SK-N-MC (cell line): ENCODE results near the gene TMEM59L.

ENCODE experiments used
- DNase-seq: peaks from one replicate; pipeline ENCODE4 v3.0.0-alpha.2; 2011; ENCODE audit warnings: low read depth, low spot score
- H3K27ac ChIP-seq: fragments of 200-600 bp; sonication (generic); 2 replicates; pipeline ENCODE4 v1.5.1; 2016; ENCODE audit warnings: mixed run types
- H3K36me3 ChIP-seq: fragments of 200-600 bp; sonication (generic); 2 replicates; pipeline ENCODE4 v1.6.1; 2017; ENCODE audit warnings: antibody characterized with exemption, low read length, mixed read lengths; ENCODE audit not compliant: insufficient read depth
- H3K4me3 ChIP-seq: fragments of 200-600 bp; sonication (generic); 2 replicates; pipeline ENCODE4 v1.5.1; 2016
- H3K9ac ChIP-seq: fragments of 200-600 bp; sonication (generic); 2 replicates; pipeline ENCODE4 v1.8.0; 2017; ENCODE audit warnings: mixed run types, mixed read lengths; ENCODE audit not compliant: insufficient read length
- H3K9me3 ChIP-seq: fragments of 200-600 bp; sonication (generic); 2 replicates; pipeline ENCODE4 v1.6.1; 2017; ENCODE audit warnings: low read depth, mild to moderate bottlenecking, antibody characterized with exemption, low read length, moderate library complexity, mixed read lengths
- EZH2 ChIP-seq: fragments of 200-600 bp; sonication (generic); IDR thresholded peaks from one replicate; pipeline ENCODE4 v1.6.1; 2017; ENCODE audit warnings: antibody characterized with exemption
- FOXP2 ChIP-seq: optimal IDR thresholded peaks from 2 replicates; pipeline ENCODE3; 2011; ENCODE audit warnings: mild to moderate bottlenecking, moderate library complexity; ENCODE audit not compliant: insufficient read depth; ENCODE audit errors: extremely low read length, control extremely low read depth
- POLR2AphosphoS5 ChIP-seq: IDR thresholded peaks from 2 replicates; pipeline ENCODE4 v1.6.1; 2012; ENCODE audit warnings: mild to moderate bottlenecking, low read depth, low read length, borderline replicate concordance

TMEM59L gene

GRCh38 chr19:18649371-18650020 is 36.8 kb downstream of the TMEM59L start:
- no peak for TF ChIP-seq POLR2AphosphoS5
- no peak for TF ChIP-seq EZH2
- no peak for TF ChIP-seq FOXP2
- Histone ChIP-seq H3K4me3 (no peak overlapping the region), H3K27ac (no peak overlapping the region), H3K9ac (no peak overlapping the region), H3K9me3 (no peaks in the 10 kb centered on the region), H3K36me3 (no peaks in the 10 kb centered on the region)
- no peak for DNase-seq

DNA sequence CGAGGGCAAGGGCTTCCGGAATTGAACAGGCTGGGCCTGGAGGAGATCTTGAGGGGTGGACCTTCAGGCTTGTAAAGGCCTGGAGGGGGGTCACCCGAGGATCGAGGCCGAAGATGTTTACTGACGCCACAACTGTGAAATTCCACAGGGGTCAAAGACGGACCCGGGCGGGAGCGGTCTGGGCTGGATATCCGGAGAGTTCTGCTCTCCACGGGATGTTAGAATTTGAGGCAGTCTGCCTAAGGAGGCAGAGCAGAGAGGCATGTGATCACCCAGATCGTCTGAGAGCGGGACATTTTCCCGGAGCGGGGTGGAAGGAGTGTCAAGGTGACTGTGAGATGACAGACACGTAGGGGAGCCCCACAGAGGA is 37.3 kb downstream of the TMEM59L start:
- Histone ChIP-seq H3K27ac (no peak overlapping the region), H3K9me3 (no peaks in the 10 kb centered on the region), H3K4me3 (no peak overlapping the region), H3K36me3 (no peaks in the 10 kb centered on the region), H3K9ac (no peak overlapping the region)
- no peak for TF ChIP-seq FOXP2
- no peak for TF ChIP-seq EZH2
- TF ChIP-seq POLR2AphosphoS5, result no peak
- DNase-seq, result no peak

DNA sequence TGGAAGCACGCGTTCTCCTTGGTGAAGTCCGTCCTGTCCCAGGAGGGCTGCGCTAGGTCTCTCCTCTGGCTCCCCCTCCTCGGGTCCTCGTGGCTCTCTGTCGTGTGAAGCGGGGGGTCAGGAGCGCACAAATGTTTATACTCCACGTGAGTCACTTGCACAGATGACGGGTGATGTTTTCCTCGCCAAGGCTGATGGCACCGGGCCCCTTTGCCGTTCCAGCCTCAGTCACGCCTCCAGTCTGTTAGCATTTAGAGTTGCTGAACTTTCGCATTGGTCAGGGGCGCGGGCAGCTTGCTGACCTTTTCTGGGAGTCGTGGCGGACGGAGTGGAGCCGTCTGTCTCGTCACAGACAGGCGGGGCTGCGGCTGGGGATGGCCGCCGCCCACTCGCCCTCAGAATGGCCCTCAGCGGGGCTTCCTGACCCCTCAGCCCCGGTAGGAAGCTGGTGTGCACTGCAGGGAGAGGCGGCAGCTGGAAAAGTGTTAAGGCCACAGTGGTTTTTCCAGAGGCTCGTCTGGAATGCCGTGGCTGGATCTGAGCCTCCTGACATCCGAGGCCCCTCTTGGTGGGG is 37.9 kb downstream of the TMEM59L start:
- no peaks in the 10 kb centered on the region for H3K36me3 ChIP-seq
- no peak overlapping the region for H3K27ac ChIP-seq
- DNase-seq, result no peak
- TF ChIP-seq EZH2 (no peak), FOXP2 (no peak), POLR2AphosphoS5 (no peak)
- no peak overlapping the region for H3K4me3 ChIP-seq
- H3K9ac ChIP-seq, result no peak overlapping the region
- H3K9me3 ChIP-seq, result no peaks in the 10 kb centered on the region

DNA sequence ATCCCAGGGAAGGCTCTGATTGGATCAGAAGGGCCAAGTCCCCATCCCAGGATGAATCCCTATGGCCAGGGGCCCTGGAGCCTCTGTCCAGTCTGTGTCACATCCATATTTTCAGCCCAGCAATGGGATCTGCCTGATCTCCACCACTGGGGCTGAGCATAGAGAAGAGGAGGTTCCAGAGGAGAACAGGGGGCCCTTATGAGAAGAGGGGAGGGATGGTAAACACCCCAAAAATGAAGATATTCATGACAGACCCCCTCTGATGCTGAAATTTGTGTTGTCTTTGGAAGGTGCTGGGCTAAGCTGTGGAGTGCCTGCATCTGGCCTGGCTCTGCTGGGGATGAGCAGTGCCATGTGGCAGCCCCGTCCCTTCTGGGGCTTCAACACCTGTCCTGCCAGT is 38.6 kb downstream of the TMEM59L start:
- DNase-seq, result no peak
- TF ChIP-seq POLR2AphosphoS5 (no peak), FOXP2 (no peak), EZH2 (no peak)
- Histone ChIP-seq H3K9ac (no peak overlapping the region), H3K36me3 (no peaks in the 10 kb centered on the region), H3K4me3 (no peak overlapping the region), H3K9me3 (no peaks in the 10 kb centered on the region), H3K27ac (no peak overlapping the region)

DNA sequence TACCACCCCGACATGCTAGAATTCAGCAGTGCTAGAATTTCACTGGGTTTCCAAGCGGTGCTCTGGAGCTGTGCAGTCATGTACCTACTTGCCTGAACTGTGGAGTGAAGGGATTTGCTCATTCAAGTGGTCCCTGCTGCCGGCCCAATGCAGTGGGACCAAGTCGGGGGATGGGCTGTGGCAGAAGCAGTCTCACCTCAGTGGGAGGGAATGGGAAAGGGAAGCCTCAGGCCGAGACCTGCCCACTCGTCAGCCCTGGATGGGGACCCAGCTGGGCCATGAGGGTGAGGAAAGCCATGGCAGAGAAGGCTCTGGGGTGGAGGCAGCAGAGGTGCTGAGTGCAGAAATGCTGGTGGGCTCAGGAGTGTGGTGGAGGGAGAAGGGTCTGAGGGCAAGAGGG is 39.1 kb downstream of the TMEM59L start:
- no peak for DNase-seq
- Histone ChIP-seq H3K36me3 (no peaks in the 10 kb centered on the region), H3K9ac (no peak overlapping the region), H3K9me3 (no peaks in the 10 kb centered on the region), H3K4me3 (no peak overlapping the region), H3K27ac (no peak overlapping the region)
- TF ChIP-seq EZH2 (no peak), POLR2AphosphoS5 (no peak), FOXP2 (no peak)

DNA sequence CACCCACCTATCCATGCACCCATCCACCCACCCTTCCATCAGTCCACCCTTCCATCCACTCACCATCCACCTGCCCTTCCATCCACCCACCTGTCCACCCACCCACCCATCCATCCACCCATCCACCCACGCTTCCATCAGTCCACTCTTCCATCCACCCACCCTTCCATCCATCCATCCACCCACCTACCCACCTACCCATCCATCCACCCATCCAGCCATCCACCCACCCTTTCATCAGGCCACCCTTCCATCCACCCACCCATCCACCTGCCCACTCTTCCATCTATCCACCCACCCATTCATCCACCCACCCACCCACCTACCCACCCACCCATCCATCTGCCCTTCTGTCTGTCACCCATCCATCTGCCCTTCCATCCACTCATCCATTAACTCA is 41.2 kb downstream of the TMEM59L start:
- Histone ChIP-seq H3K9me3 (no peaks in the 10 kb centered on the region), H3K27ac (no peak overlapping the region), H3K9ac (no peak overlapping the region), H3K36me3 (no peaks in the 10 kb centered on the region), H3K4me3 (no peak overlapping the region)
- no peak for TF ChIP-seq FOXP2
- TF ChIP-seq POLR2AphosphoS5, result no peak
- no peak for TF ChIP-seq EZH2
- no peak for DNase-seq

DNA sequence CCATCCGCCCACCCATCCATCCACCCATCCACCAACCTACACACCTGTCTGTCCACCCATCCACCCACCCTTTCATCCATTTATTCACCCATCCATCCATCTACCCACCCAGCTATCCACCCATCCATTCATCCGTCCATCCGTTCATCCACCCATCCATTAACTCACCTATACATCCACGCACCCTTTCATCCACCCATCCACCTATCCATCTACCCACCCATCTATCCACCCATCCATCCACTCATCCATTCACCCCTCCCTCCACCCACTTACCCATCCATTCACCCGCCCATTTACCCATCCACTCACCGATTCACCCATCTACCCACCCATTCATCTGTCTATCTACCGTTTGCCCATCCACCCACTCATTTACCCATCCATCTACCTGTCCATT is 41.8 kb downstream of the TMEM59L start:
- DNase-seq, result no peak
- Histone ChIP-seq H3K36me3 (no peaks in the 10 kb centered on the region), H3K9ac (no peak overlapping the region), H3K9me3 (no peaks in the 10 kb centered on the region), H3K4me3 (no peak overlapping the region), H3K27ac (no peak overlapping the region)
- no peak for TF ChIP-seq POLR2AphosphoS5
- TF ChIP-seq FOXP2, result no peak
- TF ChIP-seq EZH2, result no peak

DNA sequence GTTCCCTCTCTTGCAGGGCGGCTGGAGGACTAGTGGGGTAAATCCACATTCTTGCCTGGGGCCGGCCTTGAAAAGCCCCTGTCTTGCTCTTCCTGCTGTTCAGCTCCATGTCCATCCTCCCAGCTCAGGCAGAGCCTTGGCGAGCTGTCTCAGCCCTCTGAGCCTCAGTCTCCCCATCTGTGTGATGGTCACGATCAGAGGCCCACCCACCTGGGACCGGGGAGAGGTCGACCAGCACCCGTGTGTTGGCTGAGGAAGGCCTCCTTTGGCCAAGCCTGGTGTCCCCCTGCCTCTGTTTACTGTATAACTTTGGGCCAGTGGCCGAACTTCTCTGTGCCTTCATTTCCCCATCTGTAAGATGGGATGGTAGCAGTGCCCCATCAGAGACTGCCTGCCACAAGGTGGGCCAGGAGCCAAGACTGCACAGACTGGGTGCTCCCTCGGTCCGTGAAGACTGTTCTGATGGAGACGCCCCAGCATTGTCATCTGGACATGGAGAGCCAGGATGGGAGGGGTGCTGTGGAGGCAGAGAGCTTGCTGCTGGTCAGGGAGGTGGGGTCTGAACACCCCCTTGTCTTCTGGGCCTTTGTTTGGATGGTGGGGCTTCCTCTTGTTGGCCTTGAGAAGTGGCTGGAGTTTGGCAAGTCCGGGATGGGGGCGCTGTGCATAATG is 42.6 kb downstream of the TMEM59L start:
- Histone ChIP-seq H3K4me3 (no peak overlapping the region), H3K9me3 (no peaks in the 10 kb centered on the region), H3K9ac (no peak overlapping the region), H3K27ac (no peak overlapping the region), H3K36me3 (no peaks in the 10 kb centered on the region)
- DNase-seq, result no peak
- TF ChIP-seq POLR2AphosphoS5 (no peak), FOXP2 (no peak), EZH2 (no peak)

DNA sequence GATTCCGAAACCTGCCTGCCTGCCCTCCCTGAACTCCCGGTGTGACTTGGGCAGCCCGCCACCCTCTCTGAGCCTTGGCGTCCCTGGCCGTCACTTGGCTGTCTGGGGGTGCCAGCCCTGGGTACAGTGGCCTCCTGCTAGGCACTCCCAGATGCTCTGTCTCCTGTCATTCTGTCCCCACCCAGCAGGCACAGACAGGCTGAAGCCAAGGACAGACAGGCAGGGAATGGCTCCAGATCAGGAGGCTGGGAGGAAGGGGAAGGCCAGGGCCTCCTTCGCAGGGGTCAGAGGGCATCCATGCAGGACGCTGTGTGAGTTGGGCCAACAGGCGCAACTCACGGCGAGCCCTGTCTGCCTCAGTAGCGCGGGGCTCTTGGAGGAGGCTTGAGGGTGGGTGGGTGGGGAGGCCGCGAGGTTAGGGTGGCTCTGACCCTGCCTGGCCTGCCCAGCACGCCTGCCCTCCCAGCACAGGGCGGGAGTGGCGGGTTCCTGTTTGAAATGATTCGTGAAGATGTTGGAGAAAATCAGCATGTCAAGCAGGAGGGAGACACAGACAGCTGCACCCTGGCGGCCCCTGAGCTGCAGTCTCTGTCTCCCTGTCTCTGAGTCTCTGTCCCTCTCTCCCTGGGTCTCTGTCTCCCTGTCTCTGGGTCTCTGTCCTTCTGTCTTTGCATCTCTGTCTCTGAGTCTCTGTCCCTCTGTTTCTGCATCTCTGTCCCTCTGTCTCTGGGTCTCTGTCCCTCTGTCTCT is 43.8 kb downstream of the TMEM59L start:
- no peak for DNase-seq
- Histone ChIP-seq H3K9me3 (no peaks in the 10 kb centered on the region), H3K9ac (no peak overlapping the region), H3K36me3 (no peaks in the 10 kb centered on the region), H3K27ac (no peak overlapping the region), H3K4me3 (no peak overlapping the region)
- TF ChIP-seq EZH2, result no peak
- TF ChIP-seq POLR2AphosphoS5, result no peak
- no peak for TF ChIP-seq FOXP2
